ENCODE results near the gene DCLRE1A. TPM values are rescaled to one million over a fixed set of nuclear protein-coding genes. Genes with fewer than 3 reads are reported as not detected.

Gene DCLRE1A
- total RNA-seq, 1 experiment from 2014 or later = 13.5 TPM

DNA sequence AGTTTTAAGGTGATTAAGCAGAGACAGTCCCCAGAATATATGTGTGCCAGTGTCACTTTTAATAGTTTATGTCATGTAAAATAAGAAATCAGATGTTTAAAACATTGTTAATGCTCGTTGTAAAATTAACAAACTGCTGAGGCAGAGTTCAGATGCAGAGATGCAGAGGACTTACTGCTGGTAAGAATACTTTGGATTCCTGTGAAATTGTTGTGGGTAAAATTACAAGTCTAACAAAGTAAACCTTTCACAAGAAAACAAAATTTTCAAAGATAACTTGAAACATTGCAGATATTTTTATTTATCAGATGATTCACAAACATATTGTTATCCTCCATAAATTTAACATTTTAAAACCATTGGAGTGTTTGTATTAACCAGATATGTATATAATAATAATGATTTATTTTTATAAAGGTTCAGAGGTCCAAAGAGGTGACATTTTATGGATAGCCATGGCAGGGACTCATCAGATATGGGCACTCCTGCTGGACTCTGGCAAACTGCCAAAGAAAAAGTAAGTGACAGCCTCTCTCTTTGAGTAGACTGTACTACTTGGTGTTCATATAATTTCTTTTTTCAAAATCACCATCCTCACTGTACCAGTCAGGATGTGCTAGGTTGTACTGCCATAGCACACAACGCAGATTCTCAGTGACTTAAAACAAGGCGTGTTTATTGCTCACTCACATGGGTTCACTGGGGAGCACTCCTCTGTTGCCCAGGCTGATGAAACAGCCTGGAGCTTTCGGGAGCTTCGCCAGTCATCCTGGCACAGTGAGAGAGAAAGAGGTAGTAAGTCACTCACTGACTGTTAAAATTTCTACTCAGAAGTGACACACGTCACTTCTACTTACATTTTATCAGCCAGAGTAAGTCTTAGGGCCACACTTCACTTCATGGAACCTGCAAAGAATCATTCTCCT is 44.1 kb upstream of the DCLRE1A start:
- TF ChIP-seq, protein P1, sequence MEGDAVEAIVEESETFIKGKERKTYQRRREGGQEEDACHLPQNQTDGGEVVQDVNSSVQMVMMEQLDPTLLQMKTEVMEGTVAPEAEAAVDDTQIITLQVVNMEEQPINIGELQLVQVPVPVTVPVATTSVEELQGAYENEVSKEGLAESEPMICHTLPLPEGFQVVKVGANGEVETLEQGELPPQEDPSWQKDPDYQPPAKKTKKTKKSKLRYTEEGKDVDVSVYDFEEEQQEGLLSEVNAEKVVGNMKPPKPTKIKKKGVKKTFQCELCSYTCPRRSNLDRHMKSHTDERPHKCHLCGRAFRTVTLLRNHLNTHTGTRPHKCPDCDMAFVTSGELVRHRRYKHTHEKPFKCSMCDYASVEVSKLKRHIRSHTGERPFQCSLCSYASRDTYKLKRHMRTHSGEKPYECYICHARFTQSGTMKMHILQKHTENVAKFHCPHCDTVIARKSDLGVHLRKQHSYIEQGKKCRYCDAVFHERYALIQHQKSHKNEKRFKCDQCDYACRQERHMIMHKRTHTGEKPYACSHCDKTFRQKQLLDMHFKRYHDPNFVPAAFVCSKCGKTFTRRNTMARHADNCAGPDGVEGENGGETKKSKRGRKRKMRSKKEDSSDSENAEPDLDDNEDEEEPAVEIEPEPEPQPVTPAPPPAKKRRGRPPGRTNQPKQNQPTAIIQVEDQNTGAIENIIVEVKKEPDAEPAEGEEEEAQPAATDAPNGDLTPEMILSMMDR (IDR thresholded peaks at IDR 0.05; ENCODE audit: insufficient read depth in 1 of 2, low read depth in 1 of 2, low read length in 1 of 2, severe bottlenecking in 1 of 2, unreplicated experiment in 1 of 2) = no peak
- intact Hi-C loops (cut with micrococcal nuclease; ENCODE audit: unreplicated experiment) = loop anchor here (10.0 kb wide), 1 partner anchor 147 kb away; the partner anchor contains the start of gene ADRB1
- Mint-ChIP-seq H3K4me3 (ENCODE audit: unreplicated experiment) (no peak overlapping the region), H3K36me3 (ENCODE audit: insufficient read depth, unreplicated experiment) (peaks cover 20% of the 10 kb centered on the region), H3K27ac (ENCODE audit: unreplicated experiment) (no peak overlapping the region), H3K27me3 (ENCODE audit: insufficient read depth, unreplicated experiment) (no peaks in the 10 kb centered on the region), H3K9me3 (ENCODE audit: unreplicated experiment) (no peaks in the 10 kb centered on the region), H3K4me1 (ENCODE audit: low read depth, unreplicated experiment) (peaks cover 24% of the 10 kb centered on the region)
- no TSS peak for BruUV-seq (replicated peaks)
- Histone ChIP-seq H3K27me3 (replicated peaks; ENCODE audit: control insufficient read depth, insufficient read depth, low read length) (no peaks in the 10 kb centered on the region), H3K4me1 (peaks cover 27% of the 10 kb centered on the region), H3K9me3 (no peaks in the 10 kb centered on the region), H3K36me3 (ENCODE audit: control insufficient read depth, insufficient read depth, low read length) (no peaks in the 10 kb centered on the region), H3K4me3 (ENCODE audit: low read depth, low read length) (no peak overlapping the region)
- POLR2A ChIA-PET = no interaction called here
- DNase-seq = no peak
- CTCF ChIA-PET = no interaction called here

DNA sequence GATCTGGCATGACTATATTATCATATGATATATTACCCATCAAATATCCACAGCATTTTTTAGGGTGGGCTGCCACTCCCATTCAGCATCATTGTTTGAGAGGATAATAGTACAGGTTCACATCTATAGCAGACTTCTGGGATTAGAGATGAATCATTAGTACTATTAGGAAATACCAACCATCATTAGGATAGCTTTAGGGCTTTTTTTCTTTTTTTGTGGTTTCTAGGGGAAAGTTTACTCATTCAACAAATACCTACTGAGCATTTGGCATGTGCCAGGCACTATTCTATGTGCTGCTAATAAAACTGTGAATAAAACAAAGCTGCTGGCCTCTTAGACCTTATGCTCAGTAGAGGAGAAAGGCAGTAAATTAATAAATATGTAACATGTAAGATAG is 41.1 kb upstream of the DCLRE1A start:
- peaks cover 30% of the 10 kb centered on the region for H3K4me1 ChIP-seq
- Mint-ChIP-seq H3K9me3 (ENCODE audit: unreplicated experiment) (no peaks in the 10 kb centered on the region), H3K27me3 (ENCODE audit: insufficient read depth, unreplicated experiment) (no peaks in the 10 kb centered on the region), H3K4me1 (ENCODE audit: low read depth, unreplicated experiment) (peaks cover 43% of the 10 kb centered on the region), H3K27ac (ENCODE audit: unreplicated experiment) (peak overlapping the region; percentile 46), H3K36me3 (ENCODE audit: insufficient read depth, unreplicated experiment) (peaks cover 20% of the 10 kb centered on the region), H3K4me3 (ENCODE audit: unreplicated experiment) (no peak overlapping the region)
- CTCF ChIA-PET = no interaction called here
- no TSS peak for BruUV-seq (replicated peaks)
- no peaks in the 10 kb centered on the region for H3K9me3 ChIP-seq
- DNase-seq = no peak
- H3K36me3 ChIP-seq (ENCODE audit: control insufficient read depth, insufficient read depth, low read length) = no peaks in the 10 kb centered on the region
- no peak overlapping the region for H3K4me3 ChIP-seq (ENCODE audit: low read depth, low read length)
- H3K27me3 ChIP-seq (replicated peaks; ENCODE audit: control insufficient read depth, insufficient read depth, low read length) = no peaks in the 10 kb centered on the region
- POLR2A ChIA-PET = no interaction called here
- intact Hi-C loops (cut with micrococcal nuclease; ENCODE audit: unreplicated experiment) = loop anchor here (10.0 kb wide), 1 partner anchor 150 kb away; the partner anchor contains the start of gene ADRB1
- TF ChIP-seq, protein P1 (IDR thresholded peaks at IDR 0.05; ENCODE audit: insufficient read depth in 1 of 2, low read depth in 1 of 2, low read length in 1 of 2, severe bottlenecking in 1 of 2, unreplicated experiment in 1 of 2) = no peak

DNA sequence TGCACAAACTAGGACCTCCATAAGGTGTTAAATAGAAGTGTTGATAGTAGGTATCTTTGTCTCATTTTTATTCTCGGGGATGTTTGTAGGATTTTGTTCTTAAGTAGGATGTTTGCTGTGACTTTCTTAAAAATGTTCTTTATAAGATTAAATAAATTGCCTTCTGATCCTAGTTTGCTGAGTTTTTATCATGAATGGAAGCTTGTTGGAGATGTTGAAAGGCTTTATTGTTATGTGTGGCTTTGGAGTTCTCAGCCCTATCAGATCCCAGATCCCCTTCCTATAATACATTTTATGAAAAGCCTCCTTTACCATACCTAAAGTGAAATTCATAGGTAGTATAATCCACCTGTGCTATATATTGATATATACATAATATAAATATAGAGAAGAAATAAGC is 40.7 kb upstream of the DCLRE1A start:
- no peaks in the 10 kb centered on the region for H3K9me3 Mint-ChIP-seq (ENCODE audit: unreplicated experiment)
- H3K4me1 ChIP-seq = peaks cover 30% of the 10 kb centered on the region
- ChIA-PET CTCF (no interaction called here), POLR2A (no interaction called here)
- intact Hi-C loops (cut with micrococcal nuclease; ENCODE audit: unreplicated experiment) = loop anchor here (10.0 kb wide), 1 partner anchor 150 kb away; the partner anchor contains the start of gene ADRB1
- no peak overlapping the region for H3K4me3 ChIP-seq (ENCODE audit: low read depth, low read length)
- no peak overlapping the region for H3K4me3 Mint-ChIP-seq (ENCODE audit: unreplicated experiment)
- H3K9me3 ChIP-seq = no peaks in the 10 kb centered on the region
- no peaks in the 10 kb centered on the region for H3K27me3 Mint-ChIP-seq (ENCODE audit: insufficient read depth, unreplicated experiment)
- TF ChIP-seq, protein P1 (IDR thresholded peaks at IDR 0.05; ENCODE audit: insufficient read depth in 1 of 2, low read depth in 1 of 2, low read length in 1 of 2, severe bottlenecking in 1 of 2, unreplicated experiment in 1 of 2) = no peak
- H3K27me3 ChIP-seq (replicated peaks; ENCODE audit: control insufficient read depth, insufficient read depth, low read length) = no peaks in the 10 kb centered on the region
- peak overlapping the region; percentile 63 for H3K27ac Mint-ChIP-seq (ENCODE audit: unreplicated experiment)
- H3K4me1 Mint-ChIP-seq (ENCODE audit: low read depth, unreplicated experiment) = peaks cover 39% of the 10 kb centered on the region
- BruUV-seq (replicated peaks) = no TSS peak
- H3K36me3 ChIP-seq (ENCODE audit: control insufficient read depth, insufficient read depth, low read length) = no peaks in the 10 kb centered on the region
- DNase-seq = no peak
- peaks cover 20% of the 10 kb centered on the region for H3K36me3 Mint-ChIP-seq (ENCODE audit: insufficient read depth, unreplicated experiment)
